ENCODE measurements around the gene GIMAP2. TPM values are rescaled to one million over a fixed set of nuclear protein-coding genes. Genes with fewer than 3 reads are reported as not detected.

The GIMAP2 gene
- total RNA-seq: 32.3 and 39.2 TPM in 2 replicates

GRCh38 chr7:150685219-150686029 lies at the start of gene GIMAP2:
Gene GIMAP2 (plus strand): TSS chr7:150685706. CDS start chr7:150687060, 1,354 bp downstream.

GRCh38 chr7:150716368-150716767 lies 30.9 kb downstream of the GIMAP2 start, which contains the start of gene GIMAP1:
Gene GIMAP1 (plus strand): TSS chr7:150716613. CDS start chr7:150719048, 2,435 bp downstream.

GRCh38 chr7:150737265-150738055 lies 52.0 kb downstream of the GIMAP2 start, which contains the start of gene GIMAP5:
Gene GIMAP5 (plus strand): TSS chr7:150737418. CDS start chr7:150740885, 3,467 bp downstream.

Other genes with a start within 250 kb of the GIMAP2 start
- 49.6 and 68.7 TPM in 2 replicates for gene GIMAP8, start 235.1 kb upstream of the GIMAP2 start, total RNA-seq
- gene GIMAP7, start 170.8 kb upstream of the GIMAP2 start, total RNA-seq: 25.2 and 31.6 TPM in 2 replicates
- 134 and 166 TPM in 2 replicates for gene GIMAP4, start 118.3 kb upstream of the GIMAP2 start, total RNA-seq
- 171 and 211 TPM in 2 replicates for gene GIMAP6, start 53.3 kb upstream of the GIMAP2 start, total RNA-seq
- 13.8 and 14.4 TPM in 2 replicates for gene GIMAP1, start 30.9 kb downstream of the GIMAP2 start, total RNA-seq
- 63.7 and 101 TPM in 2 replicates for gene GIMAP5, start 51.7 kb downstream of the GIMAP2 start, total RNA-seq
- not detected in 2 replicates for gene TMEM176B, start 114.7 kb downstream of the GIMAP2 start, total RNA-seq
- not detected in 2 replicates for gene TMEM176A, start 115.1 kb downstream of the GIMAP2 start, total RNA-seq
- not detected in 2 replicates for gene AOC1, start 166.8 kb downstream of the GIMAP2 start, total RNA-seq

Measured in vein endothelial cell (primary cell).